ENCODE measurements around the gene MIPEP.

MIPEP gene

GRCh38 chr13:23859904-23860303 lies 29.3 kb downstream of the MIPEP start:
- in situ Hi-C loops (cut with MboI; ENCODE audit: low pct_unique_long_range_greater_than_20kb, low sequenced_read_pairs): no loop called here
- DNase-seq: no peak

- in situ Hi-C loops (cut with MboI; ENCODE audit: low pct_unique_long_range_greater_than_20kb, low sequenced_read_pairs): no loop called here
- no peak for DNase-seq
Observed at GRCh38 chr13:23859455-23859854, 29.7 kb downstream of the MIPEP start.

GRCh38 chr13:23858546-23858945 lies 30.7 kb downstream of the MIPEP start:
- no peak for DNase-seq
- in situ Hi-C loops (cut with MboI; ENCODE audit: low pct_unique_long_range_greater_than_20kb, low sequenced_read_pairs): no loop called here

- DNase-seq: no peak
- in situ Hi-C loops (cut with MboI; ENCODE audit: low pct_unique_long_range_greater_than_20kb, low sequenced_read_pairs): no loop called here
Observed at GRCh38 chr13:23856008-23856750, 33.0 kb downstream of the MIPEP start.

- in situ Hi-C loops (cut with MboI; ENCODE audit: low pct_unique_long_range_greater_than_20kb, low sequenced_read_pairs): no loop called here
- no peak for DNase-seq
Observed at GRCh38 chr13:23855360-23855759, 33.8 kb downstream of the MIPEP start.

- in situ Hi-C loops (cut with MboI; ENCODE audit: low pct_unique_long_range_greater_than_20kb, low sequenced_read_pairs): no loop called here
- no peak for DNase-seq
Observed at GRCh38 chr13:23852351-23852750, 36.8 kb downstream of the MIPEP start.

GRCh38 chr13:23851106-23851505 lies 38.1 kb downstream of the MIPEP start:
- DNase-seq: no peak
- in situ Hi-C loops (cut with MboI; ENCODE audit: low pct_unique_long_range_greater_than_20kb, low sequenced_read_pairs): no loop called here

- in situ Hi-C loops (cut with MboI; ENCODE audit: low pct_unique_long_range_greater_than_20kb, low sequenced_read_pairs): no loop called here
- no peak for DNase-seq
Observed at GRCh38 chr13:23850134-23850533, 39.1 kb downstream of the MIPEP start.

GRCh38 chr13:23849670-23850069 lies 39.5 kb downstream of the MIPEP start:
- in situ Hi-C loops (cut with MboI; ENCODE audit: low pct_unique_long_range_greater_than_20kb, low sequenced_read_pairs): no loop called here
- no peak for DNase-seq

- peak; percentile 7 for DNase-seq
- in situ Hi-C loops (cut with MboI; ENCODE audit: low pct_unique_long_range_greater_than_20kb, low sequenced_read_pairs): no loop called here
Observed at GRCh38 chr13:23848646-23849141, 40.5 kb downstream of the MIPEP start.

- in situ Hi-C loops (cut with MboI; ENCODE audit: low pct_unique_long_range_greater_than_20kb, low sequenced_read_pairs): no loop called here
- no peak for DNase-seq
Observed at GRCh38 chr13:23848019-23848418, 41.2 kb downstream of the MIPEP start.

- in situ Hi-C loops (cut with MboI; ENCODE audit: low pct_unique_long_range_greater_than_20kb, low sequenced_read_pairs): no loop called here
- DNase-seq: peak; percentile 13
Observed at GRCh38 chr13:23847497-23847896, 41.7 kb downstream of the MIPEP start.

GRCh38 chr13:23845105-23845725 lies 44.0 kb downstream of the MIPEP start:
- DNase-seq: no peak
- in situ Hi-C loops (cut with MboI; ENCODE audit: low pct_unique_long_range_greater_than_20kb, low sequenced_read_pairs): no loop called here

GRCh38 chr13:23844132-23844531 lies 45.1 kb downstream of the MIPEP start:
- DNase-seq: no peak
- in situ Hi-C loops (cut with MboI; ENCODE audit: low pct_unique_long_range_greater_than_20kb, low sequenced_read_pairs): no loop called here

- in situ Hi-C loops (cut with MboI; ENCODE audit: low pct_unique_long_range_greater_than_20kb, low sequenced_read_pairs): no loop called here
- DNase-seq: no peak
Observed at GRCh38 chr13:23843436-23843835, 45.8 kb downstream of the MIPEP start.

- in situ Hi-C loops (cut with MboI; ENCODE audit: low pct_unique_long_range_greater_than_20kb, low sequenced_read_pairs): no loop called here
- no peak for DNase-seq
Observed at GRCh38 chr13:23842406-23842805, 46.8 kb downstream of the MIPEP start.

GRCh38 chr13:23833733-23834611 lies 55.2 kb downstream of the MIPEP start:
- no peak for DNase-seq
- in situ Hi-C loops (cut with MboI; ENCODE audit: low pct_unique_long_range_greater_than_20kb, low sequenced_read_pairs): no loop called here

GRCh38 chr13:23828866-23829265 lies 60.3 kb downstream of the MIPEP start:
- no peak for DNase-seq
- in situ Hi-C loops (cut with MboI; ENCODE audit: low pct_unique_long_range_greater_than_20kb, low sequenced_read_pairs): no loop called here

- DNase-seq: no peak
Observed at GRCh38 chr13:23828086-23828485, 61.1 kb downstream of the MIPEP start.

GRCh38 chr13:23825179-23825578 lies 64.0 kb downstream of the MIPEP start:
- in situ Hi-C loops (cut with MboI; ENCODE audit: low pct_unique_long_range_greater_than_20kb, low sequenced_read_pairs): no loop called here

More at GRCh38 chr13:23828086-23828485, 61.1 kb downstream of the MIPEP start:
- in situ Hi-C loops (cut with MboI; ENCODE audit: low pct_unique_long_range_greater_than_20kb, low sequenced_read_pairs): no loop called here

More at GRCh38 chr13:23825179-23825578, 64.0 kb downstream of the MIPEP start:
- no peak for DNase-seq
